Activated T-cell treated with anti-CD3 and anti-CD28 coated beads, Interleukin-2, amount 50 U/mL, for 72 hours (primary cell): ENCODE results near the gene RNU1-4. TPM values are rescaled to one million over a fixed set of nuclear protein-coding genes. Genes with fewer than 3 reads are reported as not detected.
"Not testable (repeated sequence)": the region's sequence is repeated elsewhere in the genome, so short reads cannot be mapped to it uniquely, and the experiment has no call there.

Source experiments
- ATAC-seq, 2 donors: fragments of 150-1000 bp; cut with Tn5 transposase; replicated peaks in 1 of 2; 2 replicates each; pipeline ENCODE4 v1.10.0; 2021; ENCODE audit warnings: moderate library complexity in 2 of 2, mild to moderate bottlenecking in 1 of 2
- DNase-seq, 2 donors: peaks; one replicate each; pipeline ENCODE4 v3.0.0; 2021 to 2022; ENCODE audit warnings: mixed read lengths in 1 of 2
- H3K27ac Mint-ChIP-seq: one replicate; pipeline ENCODE4 v1.8.0; 2022; ENCODE audit warnings: mild to moderate bottlenecking, moderate library complexity, mixed read lengths
- H3K27me3 Mint-ChIP-seq: one replicate; pipeline ENCODE4 v1.8.0; 2022; ENCODE audit warnings: low read depth, mixed read lengths
- H3K36me3 Mint-ChIP-seq, 2 donors: one replicate each; pipeline ENCODE4 v1.8.0; 2022; ENCODE audit warnings: mixed read lengths in 2 of 2, mild to moderate bottlenecking in 1 of 2; ENCODE audit not compliant: insufficient read depth in 2 of 2
- H3K4me1 Mint-ChIP-seq: one replicate; pipeline ENCODE4 v1.8.0; 2022; ENCODE audit warnings: low read depth, mixed read lengths
- H3K4me3 Mint-ChIP-seq, 2 donors: one replicate each; pipeline ENCODE4 v1.8.0; 2022; ENCODE audit warnings: mild to moderate bottlenecking in 2 of 2, mixed read lengths in 2 of 2, moderate library complexity in 2 of 2
- H3K9me3 Mint-ChIP-seq, 2 donors: one replicate each; pipeline ENCODE4 v1.8.0; 2022; ENCODE audit warnings: mixed read lengths in 2 of 2
- total RNA-seq, 2 donors: library from RNA; stranded (reverse); gene quantifications; one replicate each; pipeline ENCODE4 v1.2.3, GENCODE V29; 2022

The RNU1-4 gene
- total RNA-seq, 2 donors from 2014 or later = 1,100 to 1,278 TPM

- H3K27ac Mint-ChIP-seq, H3K36me3 Mint-ChIP-seq, H3K4me1 Mint-ChIP-seq, ATAC-seq, DNase-seq, H3K4me3 Mint-ChIP-seq, H3K9me3 Mint-ChIP-seq: not testable (repeated sequence)
- peaks cover 31% of the 10 kb centered on the region for H3K27me3 Mint-ChIP-seq
These were observed 32.9 kb downstream of the RNU1-4 start for GRCh38 chr1:16773205-16773596.

GRCh38 chr1:16773723-16774122 is 33.4 kb downstream of the RNU1-4 start:
- not testable (repeated sequence) for DNase-seq, H3K4me1 Mint-ChIP-seq, ATAC-seq, H3K9me3 Mint-ChIP-seq, H3K27ac Mint-ChIP-seq, H3K4me3 Mint-ChIP-seq, H3K36me3 Mint-ChIP-seq
- peaks cover 31% of the 10 kb centered on the region for H3K27me3 Mint-ChIP-seq

GRCh38 chr1:16774773-16775172 is 34.5 kb downstream of the RNU1-4 start:
- H3K4me1 Mint-ChIP-seq, ATAC-seq, H3K9me3 Mint-ChIP-seq, H3K36me3 Mint-ChIP-seq, DNase-seq, H3K4me3 Mint-ChIP-seq, H3K27ac Mint-ChIP-seq: not testable (repeated sequence)
- peaks cover 31% of the 10 kb centered on the region for H3K27me3 Mint-ChIP-seq

DNA sequence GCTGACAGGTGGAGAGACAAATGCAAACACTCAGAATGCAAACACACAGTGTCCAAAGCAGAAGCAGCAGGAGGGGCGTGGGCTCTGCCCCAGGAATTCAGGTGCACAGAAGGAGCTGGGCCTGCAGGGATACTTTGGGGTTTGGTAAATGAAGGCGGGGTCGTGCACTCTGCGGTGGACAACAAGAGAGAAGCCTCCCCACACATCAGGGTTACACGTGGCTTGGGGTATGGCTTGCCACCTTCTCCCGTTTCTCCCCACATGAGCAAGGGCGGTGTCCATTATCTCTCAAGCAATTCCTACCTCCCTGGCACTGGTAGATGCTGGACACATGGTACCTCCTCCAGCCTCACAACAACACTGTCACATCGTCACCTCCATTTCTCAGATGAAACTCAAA is 35.0 kb downstream of the RNU1-4 start:
- not testable (repeated sequence) for H3K4me1 Mint-ChIP-seq, H3K9me3 Mint-ChIP-seq, H3K4me3 Mint-ChIP-seq, H3K36me3 Mint-ChIP-seq, H3K27ac Mint-ChIP-seq, DNase-seq, ATAC-seq
- peaks cover 34% of the 10 kb centered on the region for H3K27me3 Mint-ChIP-seq

- not testable (repeated sequence) for H3K36me3 Mint-ChIP-seq
- H3K27me3 Mint-ChIP-seq = peaks cover 33% of the 10 kb centered on the region
These were observed 35.9 kb downstream of the RNU1-4 start for GRCh38 chr1:16776248-16776647.

DNA sequence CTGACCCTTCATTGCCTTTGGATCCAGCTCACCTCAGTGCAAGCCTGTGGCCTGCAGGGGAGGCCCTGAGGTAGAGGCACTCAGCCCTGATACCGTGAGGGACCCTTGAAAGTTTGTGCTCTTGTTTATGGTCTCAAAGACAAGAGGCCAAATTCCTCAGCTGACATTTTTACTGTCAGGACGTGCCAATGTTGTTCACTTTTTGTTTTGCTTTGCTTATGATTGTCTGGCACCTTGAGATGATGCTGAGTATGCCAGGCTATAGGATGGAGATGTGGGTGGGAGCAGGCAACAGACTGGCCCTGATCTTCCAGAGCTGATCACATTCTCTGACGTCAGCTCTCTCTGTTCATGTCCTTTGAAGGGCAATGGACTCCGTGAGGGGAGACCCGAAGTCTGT is 36.5 kb downstream of the RNU1-4 start:
- peaks cover 34% of the 10 kb centered on the region for H3K27me3 Mint-ChIP-seq
- not testable (repeated sequence) for ATAC-seq, H3K9me3 Mint-ChIP-seq, H3K27ac Mint-ChIP-seq, DNase-seq, H3K36me3 Mint-ChIP-seq, H3K4me3 Mint-ChIP-seq, H3K4me1 Mint-ChIP-seq

More at GRCh38 chr1:16776248-16776647, 35.9 kb downstream of the RNU1-4 start:
- ATAC-seq, H3K4me3 Mint-ChIP-seq, H3K4me1 Mint-ChIP-seq, H3K27ac Mint-ChIP-seq, H3K9me3 Mint-ChIP-seq, DNase-seq: not testable (repeated sequence)

- H3K36me3 Mint-ChIP-seq, H3K4me1 Mint-ChIP-seq, DNase-seq, H3K4me3 Mint-ChIP-seq, ATAC-seq, H3K27ac Mint-ChIP-seq, H3K9me3 Mint-ChIP-seq: not testable (repeated sequence)
- peaks cover 40% of the 10 kb centered on the region for H3K27me3 Mint-ChIP-seq
These were observed 37.5 kb downstream of the RNU1-4 start for GRCh38 chr1:16777821-16778220.

GRCh38 chr1:16779525-16779924 is 39.2 kb downstream of the RNU1-4 start:
- not testable (repeated sequence) for H3K36me3 Mint-ChIP-seq, H3K4me1 Mint-ChIP-seq, H3K4me3 Mint-ChIP-seq, ATAC-seq, H3K27ac Mint-ChIP-seq, DNase-seq, H3K9me3 Mint-ChIP-seq
- H3K27me3 Mint-ChIP-seq = peaks cover 30% of the 10 kb centered on the region

- H3K4me3 Mint-ChIP-seq, H3K9me3 Mint-ChIP-seq, ATAC-seq, H3K27ac Mint-ChIP-seq, DNase-seq, H3K36me3 Mint-ChIP-seq, H3K4me1 Mint-ChIP-seq: not testable (repeated sequence)
- peaks cover 30% of the 10 kb centered on the region for H3K27me3 Mint-ChIP-seq
These were observed 40.7 kb downstream of the RNU1-4 start for GRCh38 chr1:16781033-16781432.

DNA sequence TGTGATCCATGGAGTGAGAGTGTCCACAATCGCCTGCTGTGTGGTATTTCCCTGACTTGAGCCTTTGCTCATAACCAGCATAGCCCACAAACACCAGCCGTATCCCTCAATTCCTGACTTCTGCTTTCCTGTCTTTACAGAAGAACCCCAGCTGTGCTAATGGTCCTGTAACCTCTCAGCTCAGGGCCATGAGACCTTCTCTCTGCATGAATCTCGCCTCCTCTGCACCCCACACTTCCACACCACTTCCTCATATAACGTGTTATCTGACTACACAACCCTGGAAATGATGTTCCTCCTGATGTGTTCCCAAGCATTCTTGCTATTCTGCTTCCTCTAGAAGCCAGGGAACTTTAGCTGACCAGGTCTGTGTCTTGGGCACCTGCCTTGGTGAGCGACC is 41.3 kb downstream of the RNU1-4 start:
- H3K27me3 Mint-ChIP-seq = peaks cover 30% of the 10 kb centered on the region
- not testable (repeated sequence) for H3K4me3 Mint-ChIP-seq, H3K36me3 Mint-ChIP-seq, DNase-seq, H3K27ac Mint-ChIP-seq, H3K4me1 Mint-ChIP-seq, ATAC-seq, H3K9me3 Mint-ChIP-seq

DNA sequence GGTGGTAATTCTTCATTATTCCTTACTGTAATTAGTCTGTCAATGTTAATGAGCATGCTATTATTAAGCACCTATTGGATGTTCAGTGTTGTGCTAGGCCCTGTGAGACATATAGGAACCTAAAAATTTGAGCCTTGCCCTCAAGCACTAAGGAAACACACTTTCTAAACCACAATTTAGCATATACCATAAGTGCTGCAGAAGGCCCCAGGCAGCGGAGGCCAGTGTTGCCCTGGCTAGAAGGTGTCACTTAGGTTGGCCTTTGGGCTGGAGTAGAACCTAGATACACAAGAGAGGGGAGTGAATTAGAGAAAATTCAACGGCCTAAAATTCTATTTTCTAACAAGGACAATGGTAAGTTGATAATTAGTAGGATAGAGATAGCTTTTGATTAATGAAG is 44.6 kb downstream of the RNU1-4 start:
- not testable (repeated sequence) for ATAC-seq, H3K36me3 Mint-ChIP-seq, H3K4me3 Mint-ChIP-seq, DNase-seq, H3K9me3 Mint-ChIP-seq, H3K27ac Mint-ChIP-seq, H3K4me1 Mint-ChIP-seq
- peaks cover 21% of the 10 kb centered on the region for H3K27me3 Mint-ChIP-seq

DNA sequence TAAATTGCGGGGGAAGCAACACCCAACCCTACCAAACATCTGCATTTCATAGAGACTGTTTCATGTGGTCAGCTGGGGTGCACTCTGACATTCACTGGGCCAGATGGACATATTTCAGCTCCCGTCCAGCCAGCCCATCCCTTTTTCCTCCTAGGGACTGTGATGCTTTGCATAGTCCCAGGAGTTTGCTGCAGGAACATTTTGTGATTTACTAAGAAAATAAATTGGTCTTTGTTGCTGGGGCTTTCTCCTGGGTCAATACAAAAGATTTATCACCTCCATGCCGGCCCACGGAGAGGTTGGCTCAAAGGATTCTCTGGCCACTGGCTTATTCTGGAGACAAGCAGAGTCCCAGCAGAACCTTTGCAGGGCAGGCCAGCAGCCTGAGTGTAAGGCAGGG is 46.0 kb downstream of the RNU1-4 start:
- H3K27me3 Mint-ChIP-seq = peaks cover 14% of the 10 kb centered on the region
- not testable (repeated sequence) for H3K4me1 Mint-ChIP-seq, H3K9me3 Mint-ChIP-seq

GRCh38 chr1:16787175-16787574 is 46.9 kb downstream of the RNU1-4 start:
- H3K4me3 Mint-ChIP-seq, H3K36me3 Mint-ChIP-seq, H3K9me3 Mint-ChIP-seq, ATAC-seq, H3K27ac Mint-ChIP-seq, H3K4me1 Mint-ChIP-seq, H3K27me3 Mint-ChIP-seq, DNase-seq: not testable (repeated sequence)

More for the DNA sequence above, 46.0 kb downstream of the RNU1-4 start:
- H3K27ac Mint-ChIP-seq, DNase-seq, H3K4me3 Mint-ChIP-seq, H3K36me3 Mint-ChIP-seq, ATAC-seq: not testable (repeated sequence)

- H3K27me3 Mint-ChIP-seq, DNase-seq, H3K27ac Mint-ChIP-seq, H3K4me1 Mint-ChIP-seq, H3K4me3 Mint-ChIP-seq, ATAC-seq, H3K9me3 Mint-ChIP-seq, H3K36me3 Mint-ChIP-seq: not testable (repeated sequence)
These were observed 47.4 kb downstream of the RNU1-4 start for GRCh38 chr1:16787711-16788110.
